AG10803 (cell line): Measurements from ENCODE around the gene SPTBN4.
A peak's percentile ranks its signal among the peaks of the same experiment; 100 is the strongest.

Experiments used
- DNase-seq: peaks from one replicate; pipeline ENCODE4 v3.0.0; 2010; ENCODE audit warnings: low read depth
- H3K4me3 ChIP-seq: 2 replicates; pipeline ENCODE4 v1.5.1; 2011; ENCODE audit warnings: mild to moderate bottlenecking, low read length, control low read depth
- CTCF ChIP-seq: conservative IDR thresholded peaks from 2 replicates; pipeline ENCODE4 v1.5.1; 2011; ENCODE audit warnings: mild to moderate bottlenecking, low read length, control low read depth, inconsistent platforms

SPTBN4 gene

GRCh38 chr19:40420766-40421765, 45.7 kb upstream of the SPTBN4 start:
- peak; percentile 92 for TF ChIP-seq CTCF
- peak; percentile 92 for DNase-seq
- H3K4me3 ChIP-seq: peak overlapping the region; percentile 80

- no peak overlapping the region for H3K4me3 ChIP-seq
- no peak for DNase-seq
- no peak for TF ChIP-seq CTCF
Measured at GRCh38 chr19:40421993-40422747, 44.6 kb upstream of the SPTBN4 start.

GRCh38 chr19:40422748-40423566, 43.8 kb upstream of the SPTBN4 start:
- no peak; the same call in 1 of the 2 replicates for TF ChIP-seq CTCF
- DNase-seq: no peak
- H3K4me3 ChIP-seq: no peak overlapping the region

GRCh38 chr19:40423938-40424337, 42.9 kb upstream of the SPTBN4 start:
- DNase-seq: no peak
- peak overlapping the region; percentile 95 for H3K4me3 ChIP-seq
- TF ChIP-seq CTCF: no peak

- TF ChIP-seq CTCF: no peak
- peak; percentile 18 for DNase-seq
- H3K4me3 ChIP-seq: peak overlapping the region; percentile 95
Measured at GRCh38 chr19:40424637-40425449, 42.0 kb upstream of the SPTBN4 start.
